NCI-H1417 (cell line): ENCODE results near the gene SENP5.

Source experiments
- DNase-seq, 3 experiments: peaks; one replicate each; lab custom pipeline; 2025; lab: John Stamatoyannopoulos, UW

SENP5 gene

DNA sequence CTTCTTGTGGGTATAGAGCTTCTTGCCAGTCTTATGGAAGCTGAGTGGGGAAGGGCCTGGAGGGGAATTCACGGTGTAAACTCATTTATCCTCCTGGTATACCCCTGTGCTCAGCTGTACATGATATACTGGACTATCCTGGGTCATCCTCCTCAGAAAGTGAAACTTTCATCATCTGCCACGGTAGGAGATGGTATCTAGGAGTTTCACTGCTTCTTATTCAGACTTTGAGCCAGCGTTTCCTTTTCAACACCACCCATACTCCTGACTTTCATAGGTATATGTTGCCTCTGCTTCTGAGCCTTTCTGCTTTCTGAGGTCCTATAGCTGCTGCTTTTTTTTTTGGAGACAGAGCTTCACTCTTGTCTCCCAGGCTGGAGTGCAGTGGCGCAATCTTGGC is 15.6 kb downstream of the SENP5 start:
- DNase-seq, result no peak

DNA sequence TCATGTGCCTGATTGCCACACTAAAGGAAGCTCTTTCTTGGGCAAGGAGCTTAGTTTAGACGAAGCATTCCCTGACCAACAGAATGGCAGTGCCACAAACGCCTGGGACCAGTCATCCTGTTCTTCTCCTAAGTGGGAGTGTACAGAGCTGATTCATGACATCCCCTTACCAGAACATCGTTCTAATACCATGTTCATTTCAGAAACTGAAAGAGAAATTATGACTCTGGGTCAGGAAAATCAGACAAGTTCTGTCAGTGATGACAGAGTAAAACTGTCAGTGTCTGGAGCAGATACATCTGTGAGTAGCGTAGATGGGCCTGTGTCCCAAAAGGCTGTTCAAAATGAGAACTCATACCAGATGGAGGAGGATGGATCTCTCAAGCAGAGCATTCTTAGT is 18.4 kb downstream of the SENP5 start:
- no peak for DNase-seq

DNA sequence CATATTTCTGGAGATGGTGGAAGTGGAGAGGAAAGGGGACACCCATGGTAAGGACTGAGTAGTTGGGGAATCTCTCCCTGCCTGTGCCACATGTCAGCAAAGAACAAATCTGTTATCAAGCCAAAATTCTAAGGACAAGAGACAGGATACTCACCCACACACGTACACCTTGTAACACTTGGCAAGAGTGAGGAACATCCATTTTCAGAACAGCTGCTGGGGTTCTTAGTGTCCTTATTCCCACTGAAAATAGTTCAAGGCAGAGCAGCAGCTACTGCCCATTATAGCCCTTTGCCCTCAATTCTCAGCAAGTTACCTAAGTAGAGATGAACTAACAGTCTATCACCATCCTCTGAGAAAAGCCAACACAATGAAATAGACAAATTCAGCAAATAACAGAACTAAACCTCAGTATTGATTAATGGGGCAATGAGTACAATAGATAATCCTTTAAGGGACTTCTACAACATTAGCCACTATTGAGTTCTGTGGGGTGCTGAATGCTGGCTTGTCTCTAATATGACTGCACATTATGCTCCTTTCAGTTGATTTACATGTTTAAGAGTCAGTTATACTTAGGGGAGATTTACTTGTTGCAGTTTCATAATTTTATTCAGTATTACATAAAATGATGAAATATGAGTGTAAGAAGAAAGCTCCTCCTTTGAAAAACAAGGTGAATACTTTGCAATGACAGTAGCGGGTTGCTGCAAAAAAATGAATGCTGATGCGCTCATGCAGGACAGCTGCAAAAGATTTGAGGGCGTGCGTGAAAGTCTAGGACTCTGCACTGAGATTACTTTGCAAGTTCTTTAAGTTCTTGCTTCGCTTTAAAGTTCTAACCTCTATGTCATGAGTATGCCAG is 22.4 kb downstream of the SENP5 start:
- DNase-seq, result no peak

DNA sequence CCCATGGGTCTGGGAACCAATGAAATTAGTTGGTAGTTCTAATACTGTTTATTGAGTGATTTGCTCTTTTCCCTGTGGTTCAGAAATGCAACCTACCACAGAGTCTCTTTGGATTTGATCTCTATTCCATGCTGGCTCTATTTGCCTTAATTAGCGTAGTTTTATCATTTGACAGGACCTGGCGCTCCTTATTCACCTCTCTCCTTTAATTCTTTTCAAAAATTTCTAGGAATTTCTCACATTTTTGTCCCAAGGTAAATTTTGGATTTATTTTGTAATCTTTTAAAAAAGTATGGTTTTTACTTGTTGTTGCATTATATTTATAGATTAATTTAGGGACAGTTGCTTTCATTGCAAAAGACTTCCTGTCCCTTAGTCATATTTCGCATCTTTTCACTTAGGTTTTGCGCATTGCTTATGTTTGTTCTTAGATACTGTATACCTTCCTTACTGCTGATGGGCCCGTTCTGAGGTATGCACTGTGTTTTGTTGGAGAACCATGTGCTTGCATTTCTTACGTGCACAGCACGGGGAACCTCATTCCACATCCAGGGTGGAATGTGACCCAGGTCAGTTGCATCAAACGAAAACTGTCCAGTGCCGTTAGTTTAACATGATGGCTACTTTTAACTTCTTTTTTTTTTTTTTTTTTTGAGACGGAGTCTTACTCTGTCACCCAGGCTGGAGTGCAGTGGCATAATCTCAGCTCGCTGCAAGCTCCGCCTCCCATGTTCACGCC is 27.0 kb downstream of the SENP5 start:
- DNase-seq, result no peak

DNA sequence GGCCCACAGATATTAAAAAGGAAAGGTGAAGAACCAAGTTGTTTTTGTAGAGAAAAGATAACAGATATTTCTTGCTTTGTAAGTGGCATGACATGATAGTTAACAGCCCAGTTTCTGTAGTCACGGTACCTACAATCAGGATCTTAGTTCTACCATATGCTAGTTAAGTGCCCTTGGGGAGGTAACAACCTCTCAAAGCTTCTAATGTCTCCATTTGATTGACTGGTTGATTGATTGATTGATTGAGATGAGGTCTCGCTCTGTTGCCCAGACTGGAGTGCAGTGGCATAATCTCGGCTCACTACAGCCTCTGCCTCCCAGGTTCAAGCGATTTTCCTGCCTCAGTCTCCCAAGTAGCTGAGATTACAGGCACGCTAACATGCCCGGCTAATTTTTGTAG is 28.5 kb downstream of the SENP5 start:
- DNase-seq, result no peak

DNA sequence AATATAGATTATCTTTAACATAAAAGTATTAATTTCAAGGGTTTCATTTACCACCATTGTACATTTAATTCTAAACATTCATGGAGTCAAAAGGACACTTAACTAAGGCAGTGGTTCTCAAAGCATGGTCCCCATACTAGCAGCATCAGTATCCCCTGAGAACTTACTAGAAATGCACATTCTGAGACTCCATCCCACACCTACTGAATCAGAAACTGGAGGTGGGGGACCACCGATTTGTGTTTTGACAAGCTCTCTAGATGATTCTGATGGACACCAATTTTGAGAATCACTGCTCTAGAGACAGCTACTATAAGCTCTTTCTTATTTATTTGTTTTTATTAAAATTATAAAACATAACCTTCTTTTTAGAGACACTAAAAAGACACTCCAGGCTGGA is 34.0 kb downstream of the SENP5 start:
- no peak for DNase-seq

DNA sequence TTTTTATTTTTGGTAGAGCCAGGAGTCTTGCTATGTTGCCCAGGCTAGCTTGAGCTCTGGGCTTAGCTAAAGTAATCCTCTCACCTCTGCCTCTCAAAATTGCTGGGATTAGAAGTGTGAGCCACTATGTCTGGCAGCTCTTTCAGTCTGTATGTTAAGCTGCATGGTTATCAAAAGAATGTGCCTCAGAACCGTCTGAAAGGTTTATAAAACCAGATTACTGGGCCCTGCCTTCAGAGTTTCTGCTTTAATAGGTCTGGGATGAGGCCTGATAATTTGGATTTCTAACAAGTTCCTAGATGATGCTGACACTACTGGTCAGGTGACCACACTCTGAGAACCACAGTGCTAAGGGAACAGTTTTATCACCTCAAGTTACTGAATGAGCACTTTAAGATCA is 34.6 kb downstream of the SENP5 start:
- no peak for DNase-seq

DNA sequence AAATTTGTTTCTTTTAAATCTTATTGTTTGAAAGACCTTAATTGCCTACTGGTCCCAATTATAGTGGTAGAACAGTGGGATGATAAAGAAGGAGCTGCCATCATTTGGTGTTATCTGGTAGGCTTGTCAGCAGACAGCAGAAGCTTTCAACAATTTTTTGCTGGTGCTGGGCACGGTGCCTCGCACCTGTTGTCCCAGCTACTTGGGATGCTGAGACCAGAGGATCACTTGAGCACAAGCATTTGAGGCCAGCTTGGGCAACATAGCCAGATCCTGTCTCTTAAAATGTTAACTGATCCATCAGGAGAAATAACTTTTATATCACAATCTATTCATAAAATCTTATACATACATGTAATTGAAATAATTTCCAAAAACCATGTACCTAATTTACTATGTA is 36.0 kb downstream of the SENP5 start:
- no peak for DNase-seq

DNA sequence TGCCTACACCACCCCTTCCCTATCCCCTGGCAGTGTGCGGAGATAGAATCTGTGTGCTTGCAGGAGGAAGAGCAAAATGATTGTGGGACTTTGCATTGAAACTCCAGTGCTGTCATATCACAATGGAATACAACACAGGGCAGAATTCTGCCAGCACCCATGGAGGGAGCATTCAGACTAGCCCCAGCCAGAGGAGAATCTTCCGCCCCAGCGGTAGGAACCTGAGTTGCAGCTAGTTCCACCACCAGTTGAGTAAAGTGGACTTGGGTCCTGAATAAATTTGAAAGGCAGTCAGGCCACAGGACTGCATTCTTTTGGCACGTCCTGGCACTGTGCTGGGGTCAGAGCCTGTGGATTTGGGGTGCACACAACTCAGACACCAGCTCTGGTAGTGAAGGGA is 47.1 kb downstream of the SENP5 start:
- no peak for DNase-seq

DNA sequence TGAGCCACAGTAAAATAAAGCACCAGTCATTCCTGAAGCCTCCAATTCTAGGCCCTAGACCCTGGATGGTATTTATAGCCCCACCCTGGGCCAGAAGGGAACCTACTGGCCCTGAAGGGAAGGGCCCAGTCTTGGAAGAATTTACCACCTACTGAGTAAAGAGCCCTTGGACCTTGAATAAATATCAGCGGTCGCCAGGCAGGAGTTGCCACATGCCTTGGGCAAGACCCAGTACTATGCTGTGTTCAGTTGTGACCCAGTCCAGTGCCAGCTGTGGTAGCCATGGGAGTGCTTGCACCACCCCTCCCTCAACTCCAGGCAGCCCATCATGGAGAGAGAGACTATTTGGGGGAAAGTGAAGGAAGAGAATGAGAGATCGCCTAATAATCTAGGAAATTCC is 47.7 kb downstream of the SENP5 start:
- DNase-seq, result no peak

DNA sequence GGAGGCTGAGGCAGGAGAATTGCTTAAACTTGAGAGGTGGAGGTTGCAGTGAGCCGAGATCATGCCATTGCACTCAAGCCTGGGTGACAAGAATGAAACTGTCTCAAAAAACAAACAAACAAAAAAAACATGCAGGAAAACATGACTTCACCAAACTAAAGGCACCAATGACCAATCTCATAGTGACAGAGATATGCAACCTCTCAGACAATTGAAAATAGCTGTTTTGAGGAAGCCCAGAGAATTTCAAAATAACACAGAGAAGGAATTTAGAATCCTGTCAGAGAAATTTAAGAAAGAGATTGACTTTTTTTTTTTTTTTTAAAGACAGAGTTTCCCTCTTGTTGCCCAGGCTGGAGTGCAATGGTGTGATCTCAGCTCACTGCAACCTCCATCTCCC is 48.5 kb downstream of the SENP5 start:
- no peak for DNase-seq

DNA sequence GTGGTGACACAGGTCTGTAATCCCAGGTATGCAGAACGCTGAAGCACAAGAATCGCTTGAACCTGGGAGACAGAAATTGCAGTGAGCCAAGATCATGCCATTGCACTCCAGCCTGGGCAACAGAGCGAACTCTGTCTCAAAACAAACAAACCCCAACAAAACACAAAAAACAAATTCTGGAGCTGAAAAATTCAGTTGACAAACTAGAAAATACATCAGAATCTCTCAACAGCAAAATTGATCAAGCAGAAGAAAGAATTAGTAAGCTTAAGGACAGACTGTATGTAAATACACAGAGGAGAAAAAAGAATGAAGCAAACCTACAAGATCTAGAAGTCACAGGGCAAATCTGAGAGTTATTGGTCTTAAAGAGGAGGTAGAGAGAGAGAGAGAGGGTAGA is 49.3 kb downstream of the SENP5 start:
- DNase-seq, result no peak

DNA sequence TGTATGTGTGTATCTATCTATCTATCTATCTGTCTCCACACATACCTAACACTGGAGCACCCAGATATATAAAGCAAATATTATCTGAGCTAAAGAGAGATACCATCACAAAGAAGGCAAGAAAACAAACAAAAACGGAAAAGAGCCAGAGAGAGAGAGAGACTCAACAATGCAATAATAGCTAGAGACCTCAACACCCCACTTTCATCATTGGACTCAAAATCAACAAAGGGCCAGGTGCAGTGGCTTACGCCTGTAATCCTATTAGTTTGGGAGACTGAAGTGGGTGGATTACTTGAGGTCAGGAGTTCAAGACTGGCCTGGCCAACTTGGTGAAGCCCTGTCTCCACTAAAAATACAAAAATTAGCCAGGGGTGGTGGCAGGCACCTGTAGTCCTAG is 51.2 kb downstream of the SENP5 start:
- DNase-seq, result no peak

DNA sequence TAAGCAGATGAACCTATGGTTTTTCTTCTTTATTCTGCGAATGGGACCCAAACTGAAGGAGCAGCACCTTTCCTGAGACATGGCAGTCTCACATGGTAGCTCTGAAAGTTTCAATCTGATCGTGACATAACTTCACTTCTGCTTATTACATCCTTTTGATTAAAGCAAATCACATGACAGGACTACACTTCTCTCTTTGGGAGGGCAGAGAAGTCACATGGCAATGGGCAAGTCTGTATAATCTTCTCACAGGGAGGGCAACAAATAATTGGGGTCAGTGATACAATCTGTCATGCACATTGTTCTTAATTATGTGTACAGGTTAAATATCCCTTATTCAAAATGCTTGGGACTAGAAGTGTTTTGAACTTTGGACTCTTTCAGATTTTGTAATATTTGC is 53.0 kb downstream of the SENP5 start:
- DNase-seq, result no peak

DNA sequence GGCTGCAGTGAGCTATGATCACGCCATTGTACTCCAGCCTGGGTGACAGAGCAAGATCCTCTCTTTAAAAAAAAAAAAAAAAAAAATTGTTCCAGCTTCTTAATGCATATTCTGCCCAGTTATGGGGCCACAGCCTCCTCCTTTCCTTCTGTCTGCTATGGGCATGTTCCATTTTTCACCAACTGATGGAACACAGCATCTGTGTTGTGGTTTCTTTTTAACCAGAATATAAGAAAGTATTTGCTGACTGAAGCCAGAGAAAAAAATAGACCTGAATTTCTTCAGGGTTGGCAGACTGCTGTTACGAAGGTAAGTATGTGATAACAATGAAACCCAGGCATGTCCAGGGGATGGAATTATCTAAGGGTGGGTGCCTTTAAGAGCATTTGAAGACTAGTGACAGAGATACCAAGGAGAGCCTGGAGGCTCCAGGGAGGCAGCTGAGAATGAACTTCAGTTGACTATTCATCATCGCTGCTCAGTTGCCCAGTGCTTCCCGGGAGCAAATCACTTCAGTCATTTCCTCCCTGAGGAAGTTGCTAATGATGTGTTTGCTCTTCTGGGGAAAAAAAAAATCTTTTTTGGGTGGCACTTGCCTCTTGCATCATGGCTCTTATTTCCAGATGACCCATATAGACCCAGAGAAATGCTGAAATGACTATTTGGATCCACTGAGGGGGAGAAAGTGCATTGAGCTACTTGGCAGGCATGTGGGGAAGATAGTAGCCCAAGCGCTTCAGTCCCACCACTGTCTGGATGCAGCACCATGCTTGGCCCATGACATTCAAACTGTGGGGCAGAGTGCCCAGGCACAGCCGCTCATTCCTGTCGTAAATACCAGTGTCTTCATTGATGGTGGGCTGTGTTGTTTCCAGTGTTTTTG is 60.1 kb downstream of the SENP5 start:
- DNase-seq, result no peak

DNA sequence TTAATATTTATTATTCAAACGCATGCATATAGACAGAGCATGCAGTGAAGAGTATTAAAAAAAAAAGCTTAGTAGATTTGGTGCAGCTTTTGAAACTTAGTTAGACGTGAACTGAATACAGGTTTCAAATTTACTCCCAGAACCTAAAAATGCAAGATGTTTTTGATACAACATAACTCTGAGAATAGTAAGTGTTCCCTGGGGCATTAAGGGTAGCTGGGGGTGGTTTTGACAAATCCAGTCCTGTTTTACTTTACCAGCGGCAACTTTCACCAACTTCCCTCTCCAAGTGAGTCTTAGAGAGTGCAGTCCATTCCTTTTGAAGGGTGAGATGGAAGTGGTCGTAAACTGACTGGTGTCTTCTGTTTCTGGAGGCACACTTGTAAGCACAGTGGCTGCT is 63.4 kb downstream of the SENP5 start:
- DNase-seq, result no peak

DNA sequence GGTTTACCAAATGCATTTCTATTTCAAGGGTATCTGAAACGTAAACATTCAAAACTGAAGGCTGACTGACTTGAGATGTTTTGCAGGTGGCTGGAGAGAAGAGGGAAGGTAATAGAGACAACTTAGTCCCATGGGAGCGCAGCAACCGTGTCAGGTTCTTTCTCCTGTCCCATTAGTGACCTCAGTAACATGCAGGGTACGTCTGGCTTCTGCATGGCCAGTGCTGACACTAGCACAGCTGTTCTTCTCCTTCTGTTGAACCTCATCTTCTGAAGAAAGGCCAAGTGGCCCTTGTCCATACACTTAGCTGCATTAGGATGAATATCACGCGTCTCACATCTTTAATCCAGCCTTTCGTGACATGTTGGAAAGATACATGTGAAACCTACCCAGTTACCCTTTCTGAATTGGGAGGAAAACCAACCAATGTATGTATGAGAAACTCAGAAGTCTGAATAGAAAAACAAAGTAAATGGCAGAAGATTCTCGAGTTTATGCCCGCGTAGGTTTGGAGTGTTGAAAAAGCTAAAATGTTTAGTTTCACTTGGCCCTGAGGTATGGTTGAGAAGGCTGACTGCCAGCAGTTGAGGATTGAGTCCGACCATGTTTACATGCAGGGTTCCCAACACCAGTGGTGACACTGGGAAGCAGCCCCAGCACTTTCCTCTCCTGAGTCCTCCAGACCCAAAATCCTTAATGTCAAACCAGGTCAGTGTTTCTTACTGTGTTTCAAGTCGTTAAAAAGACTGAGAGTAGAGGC is 64.3 kb downstream of the SENP5 start:
- DNase-seq, result peak in 1 of 3 experiments; percentile 70

DNA sequence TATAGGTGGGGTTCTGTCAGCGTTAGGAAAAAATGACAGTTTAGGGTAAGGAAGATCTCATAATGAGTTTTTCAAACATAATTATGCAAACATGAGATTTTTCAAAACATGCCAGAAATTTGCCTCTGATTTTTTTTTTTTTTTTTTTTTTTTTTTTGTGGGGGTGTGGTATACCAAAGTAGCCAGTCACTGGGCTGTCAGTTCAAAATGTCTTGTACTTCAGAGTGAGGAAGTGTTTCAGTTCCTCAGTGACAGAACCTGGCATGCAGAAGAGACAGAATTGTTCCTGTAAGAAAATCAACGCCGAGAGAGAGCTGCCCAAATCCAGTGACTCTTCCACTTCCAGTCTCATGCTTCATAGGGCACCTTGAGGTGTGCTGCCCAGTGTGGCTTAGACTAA is 64.9 kb downstream of the SENP5 start:
- DNase-seq, result no peak

DNA sequence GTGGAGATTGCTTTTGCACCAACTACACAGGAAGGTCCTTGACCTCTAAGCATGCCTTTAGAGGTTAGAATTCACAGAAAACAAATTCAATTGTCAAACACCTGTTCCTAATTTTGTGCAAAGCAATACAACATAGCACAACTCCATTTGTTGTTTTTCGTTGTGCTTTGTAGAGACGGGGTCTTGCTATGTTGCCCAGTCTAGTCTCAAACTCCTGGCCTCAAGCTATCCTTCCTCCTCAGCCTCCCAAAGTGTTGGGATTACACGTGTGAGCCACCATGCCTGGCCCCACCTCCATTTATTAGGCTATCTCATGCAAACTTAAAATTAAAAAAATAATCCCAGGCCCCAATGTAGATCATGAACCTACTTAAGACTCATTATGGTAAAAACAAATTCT is 68.6 kb downstream of the SENP5 start:
- no peak for DNase-seq

DNA sequence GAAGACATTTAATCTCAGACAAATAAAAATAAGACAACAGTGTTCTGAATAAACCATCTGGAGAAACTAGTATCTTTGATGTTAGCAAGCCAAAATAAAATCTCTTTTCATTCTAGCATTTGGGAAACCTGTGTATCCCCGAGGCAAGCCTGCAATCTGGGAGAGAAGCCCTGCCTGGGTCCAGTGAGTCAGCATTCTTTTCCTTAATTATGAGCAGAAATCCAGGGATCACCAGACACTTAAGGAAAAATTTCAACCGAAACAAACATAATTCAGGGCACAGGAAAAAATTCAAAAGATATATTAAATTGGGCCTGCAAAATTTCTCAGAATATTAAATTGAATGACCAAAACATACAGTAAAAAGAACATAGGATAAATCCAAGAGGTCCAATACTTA is 70.4 kb downstream of the SENP5 start:
- DNase-seq, result no peak

DNA sequence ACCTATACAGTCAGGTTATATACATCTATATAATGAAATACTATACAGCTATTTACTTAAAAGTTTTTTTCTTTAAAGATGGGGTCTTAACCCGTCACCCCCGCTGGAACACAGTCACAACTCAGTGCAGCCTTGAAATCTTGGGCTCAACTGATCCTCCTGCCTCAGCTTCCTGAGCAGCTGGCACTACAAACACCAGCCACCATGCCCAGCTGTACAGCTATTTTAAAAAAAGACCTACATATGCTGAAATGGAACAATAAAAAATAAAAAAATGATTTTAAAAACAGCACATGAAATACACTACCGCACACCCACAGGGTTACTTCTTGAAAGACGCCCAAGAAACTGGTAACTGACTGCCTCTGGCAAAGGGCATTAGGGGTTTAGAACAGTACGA is 70.9 kb downstream of the SENP5 start:
- DNase-seq, result no peak

DNA sequence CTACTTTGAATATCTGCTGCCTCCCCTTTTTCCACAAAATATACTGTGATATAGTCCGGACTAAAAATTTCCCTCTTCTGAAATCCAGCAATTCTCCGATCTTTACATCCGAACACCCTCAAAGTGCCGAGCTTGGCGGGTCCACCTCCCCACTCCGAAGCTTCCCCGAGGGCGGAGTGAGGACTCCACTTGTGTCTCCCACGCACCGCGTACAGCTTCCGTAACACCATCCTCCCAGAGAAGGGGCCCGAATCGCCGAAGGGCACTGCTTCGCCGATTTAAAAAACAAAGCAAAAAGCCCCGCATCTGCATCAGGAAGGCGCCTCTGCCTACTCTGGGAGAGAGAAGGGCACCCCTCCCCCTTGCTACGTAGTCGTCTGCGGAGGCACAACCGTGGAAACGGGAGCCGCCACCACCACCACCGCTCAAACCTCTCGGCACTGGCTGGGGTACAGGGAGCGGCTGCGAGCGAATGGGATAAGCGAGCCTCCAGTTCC is 74.1 kb downstream of the SENP5 start:
- DNase-seq, result no peak
